ENCODE data around the gene TOB1.

DNA sequence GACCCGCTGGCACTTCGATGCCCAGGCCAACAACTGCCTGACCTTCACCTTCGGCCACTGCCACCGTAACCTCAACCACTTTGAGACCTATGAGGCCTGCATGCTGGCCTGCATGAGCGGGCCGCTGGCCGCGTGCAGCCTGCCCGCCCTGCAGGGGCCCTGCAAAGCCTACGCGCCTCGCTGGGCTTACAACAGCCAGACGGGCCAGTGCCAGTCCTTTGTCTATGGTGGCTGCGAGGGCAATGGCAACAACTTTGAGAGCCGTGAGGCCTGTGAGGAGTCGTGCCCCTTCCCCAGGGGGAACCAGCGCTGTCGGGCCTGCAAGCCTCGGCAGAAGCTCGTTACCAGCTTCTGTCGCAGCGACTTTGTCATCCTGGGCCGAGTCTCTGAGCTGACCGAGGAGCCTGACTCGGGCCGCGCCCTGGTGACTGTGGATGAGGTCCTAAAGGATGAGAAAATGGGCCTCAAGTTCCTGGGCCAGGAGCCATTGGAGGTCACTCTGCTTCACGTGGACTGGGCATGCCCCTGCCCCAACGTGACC, 25.8 kb downstream of the TOB1 start:
- no peak for TF ChIP-seq POLR2A (IDR thresholded peaks at IDR 0.05)
- no peak for TF ChIP-seq CTCF (IDR thresholded peaks at IDR 0.05 in 8 of 11, conservative IDR thresholded peaks at IDR 0.05 in 3 of 11)

All from spleen (tissue), 7 donors.